Endothelial cell of umbilical vein (primary cell): Measurements from ENCODE around the gene MAP2K1.

Experiments used
- EZH2 ChIP-seq: IDR thresholded peaks from 2 replicates; pipeline ENCODE4 v1.6.1; 2012; ENCODE audit warnings: borderline replicate concordance, low read depth, mild to moderate bottlenecking, moderate library complexity, low read length, inconsistent platforms; ENCODE audit not compliant: severe bottlenecking
- GATA2 ChIP-seq: IDR thresholded peaks from 2 replicates; pipeline ENCODE4 v1.7.0; 2011; ENCODE audit warnings: low read depth, mild to moderate bottlenecking, moderate library complexity, mixed read lengths, low read length; ENCODE audit not compliant: insufficient read length, insufficient read depth
- JUN ChIP-seq: IDR thresholded peaks from 2 replicates; pipeline ENCODE4 v1.6.1; 2011; ENCODE audit warnings: borderline replicate concordance, low read depth; ENCODE audit not compliant: insufficient read length, insufficient read depth
- MAX ChIP-seq: IDR thresholded peaks from 2 replicates; pipeline ENCODE4 v1.6.1; 2011; ENCODE audit not compliant: insufficient read depth, insufficient read length
- POLR2A ChIP-seq: IDR thresholded peaks from 2 replicates; pipeline ENCODE4 v1.6.1; 2012; ENCODE audit warnings: low read depth, mild to moderate bottlenecking, control low read depth, low read length
- TF ChIP-seq, protein P1 (sequence below), 2 donors: IDR thresholded peaks; 1 replicate in 1 of 2; 2 replicates in 1 of 2; pipeline ENCODE4 v1.5.1; 2011; ENCODE audit warnings: low read length in 2 of 2, mild to moderate bottlenecking in 2 of 2, moderate library complexity in 2 of 2, control low read depth in 1 of 2, inconsistent platforms in 1 of 2, low read depth in 1 of 2; ENCODE audit not compliant: insufficient read depth in 1 of 2; ENCODE audit errors: extremely low read depth in 1 of 2

- TF ChIP-seq, protein P1, sequence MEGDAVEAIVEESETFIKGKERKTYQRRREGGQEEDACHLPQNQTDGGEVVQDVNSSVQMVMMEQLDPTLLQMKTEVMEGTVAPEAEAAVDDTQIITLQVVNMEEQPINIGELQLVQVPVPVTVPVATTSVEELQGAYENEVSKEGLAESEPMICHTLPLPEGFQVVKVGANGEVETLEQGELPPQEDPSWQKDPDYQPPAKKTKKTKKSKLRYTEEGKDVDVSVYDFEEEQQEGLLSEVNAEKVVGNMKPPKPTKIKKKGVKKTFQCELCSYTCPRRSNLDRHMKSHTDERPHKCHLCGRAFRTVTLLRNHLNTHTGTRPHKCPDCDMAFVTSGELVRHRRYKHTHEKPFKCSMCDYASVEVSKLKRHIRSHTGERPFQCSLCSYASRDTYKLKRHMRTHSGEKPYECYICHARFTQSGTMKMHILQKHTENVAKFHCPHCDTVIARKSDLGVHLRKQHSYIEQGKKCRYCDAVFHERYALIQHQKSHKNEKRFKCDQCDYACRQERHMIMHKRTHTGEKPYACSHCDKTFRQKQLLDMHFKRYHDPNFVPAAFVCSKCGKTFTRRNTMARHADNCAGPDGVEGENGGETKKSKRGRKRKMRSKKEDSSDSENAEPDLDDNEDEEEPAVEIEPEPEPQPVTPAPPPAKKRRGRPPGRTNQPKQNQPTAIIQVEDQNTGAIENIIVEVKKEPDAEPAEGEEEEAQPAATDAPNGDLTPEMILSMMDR (IDR thresholded peaks at IDR 0.05; ENCODE audit: extremely low read depth in 1 of 2, insufficient read depth in 1 of 2, low read depth in 1 of 2, low read length in 2 of 2): no peak
- TF ChIP-seq EZH2: no peak
- no peak for TF ChIP-seq POLR2A
- peak; percentile 41 for TF ChIP-seq GATA2
- no peak for TF ChIP-seq MAX
- TF ChIP-seq JUN: no peak
Observed at GRCh38 chr15:66390678-66391077, 4.0 kb downstream of the MAP2K1 start.
